MM.1S (cell line): ENCODE data around the gene CES4A.

ENCODE experiments used
- DNase-seq: peaks from one replicate; pipeline ENCODE4 v3.0.0-alpha.2; 2015
- H2AFZ ChIP-seq: fragments of 300-600 bp; sonication (generic); 2 replicates; pipeline ENCODE4 v1.6.0; 2016; ENCODE audit warnings: antibody characterized with exemption, low read length
- H3F3A ChIP-seq: fragments of 300-600 bp; sonication (generic); 2 replicates; pipeline ENCODE4 v1.6.1; 2016; ENCODE audit warnings: mild to moderate bottlenecking, antibody characterized with exemption, low read length, moderate library complexity, mixed read lengths; ENCODE audit not compliant: insufficient read depth
- H3K27ac ChIP-seq: fragments of 300-600 bp; sonication (generic); 2 replicates; pipeline ENCODE4 v1.5.1; 2016; ENCODE audit warnings: mild to moderate bottlenecking, low read length
- H3K27me3 ChIP-seq: fragments of 300-600 bp; sonication (generic); replicated peaks from 2 replicates; pipeline ENCODE4 v1.6.0; 2016; ENCODE audit warnings: low read length; ENCODE audit not compliant: insufficient read depth
- H3K36me3 ChIP-seq: fragments of 300-600 bp; sonication (generic); replicated peaks from 2 replicates; pipeline ENCODE4 v1.6.1; 2016; ENCODE audit warnings: mild to moderate bottlenecking, low read length, mixed read lengths; ENCODE audit not compliant: insufficient read depth
- H3K4me1 ChIP-seq: fragments of 300-600 bp; sonication (generic); 2 replicates; pipeline ENCODE4 v1.6.1; 2016; ENCODE audit warnings: low read length, mixed read lengths
- H3K4me2 ChIP-seq: fragments of 300-600 bp; sonication (generic); 2 replicates; pipeline ENCODE4 v1.6.0; 2016; ENCODE audit warnings: low read depth, low read length
- H3K4me3 ChIP-seq: fragments of 300-600 bp; sonication (generic); 2 replicates; pipeline ENCODE4 v1.5.1; 2016; ENCODE audit warnings: low read length, mixed read lengths
- H3K79me2 ChIP-seq: fragments of 300-600 bp; sonication (generic); 2 replicates; pipeline ENCODE4 v1.6.1; 2016; ENCODE audit warnings: mixed run types, low read length, mixed read lengths
- H3K9ac ChIP-seq: fragments of 300-600 bp; sonication (generic); 2 replicates; pipeline ENCODE4 v1.6.1; 2016; ENCODE audit warnings: low read length, mixed read lengths
- H3K9me2 ChIP-seq: fragments of 300-600 bp; sonication (generic); replicated peaks from 2 replicates; pipeline ENCODE4 v1.6.1; 2016; ENCODE audit warnings: mild to moderate bottlenecking, low read length, mixed read lengths; ENCODE audit not compliant: insufficient read depth
- H3K9me3 ChIP-seq: fragments of 300-600 bp; sonication (generic); replicated peaks from 2 replicates; pipeline ENCODE4 v1.6.1; 2016; ENCODE audit warnings: mild to moderate bottlenecking, low read length, mixed read lengths; ENCODE audit not compliant: insufficient read depth
- H4K20me1 ChIP-seq: fragments of 300-600 bp; sonication (generic); 2 replicates; pipeline ENCODE4 v1.6.1; 2016; ENCODE audit warnings: mild to moderate bottlenecking, low read length, moderate library complexity, mixed read lengths; ENCODE audit not compliant: insufficient read depth
- CTCF ChIP-seq: fragments of 300-600 bp; sonication (generic); IDR thresholded peaks from 2 replicates; pipeline ENCODE4 v1.5.1; 2016; ENCODE audit warnings: antibody characterized with exemption, low read length, mixed read lengths
- EZH2 ChIP-seq: fragments of 300-600 bp; sonication (generic); optimal IDR thresholded peaks from 2 replicates; pipeline ENCODE3; 2017; ENCODE audit warnings: low read depth, mild to moderate bottlenecking, antibody characterized with exemption, low read length, mixed read lengths
- EZH2phosphoT487 ChIP-seq: fragments of 300-600 bp; sonication (generic); IDR thresholded peaks from 2 replicates; pipeline ENCODE4 v1.6.1; 2018; ENCODE audit warnings: antibody characterized with exemption, low read length

Gene CES4A

GRCh38 chr16:66983033-66983432 lies 5.4 kb upstream of the CES4A start:
- Histone ChIP-seq H4K20me1 (no peaks in the 10 kb centered on the region), H3K4me1 (no peaks in the 10 kb centered on the region), H3F3A (no peaks in the 10 kb centered on the region), H2AFZ (no peak overlapping the region), H3K9ac (no peak overlapping the region), H3K36me3 (no peaks in the 10 kb centered on the region), H3K9me3 (no peaks in the 10 kb centered on the region), H3K79me2 (no peaks in the 10 kb centered on the region), H3K27ac (no peak overlapping the region), H3K9me2 (no peaks in the 10 kb centered on the region), H3K27me3 (no peaks in the 10 kb centered on the region), H3K4me3 (no peak overlapping the region), H3K4me2 (no peak overlapping the region)
- no peak for TF ChIP-seq EZH2
- no peak for TF ChIP-seq EZH2phosphoT487
- no peak for TF ChIP-seq CTCF
- no peak for DNase-seq

GRCh38 chr16:66984892-66985311 lies 3.5 kb upstream of the CES4A start:
- Histone ChIP-seq H4K20me1 (no peaks in the 10 kb centered on the region), H3F3A (no peaks in the 10 kb centered on the region), H3K27ac (no peak overlapping the region), H3K36me3 (no peaks in the 10 kb centered on the region), H3K4me3 (no peak overlapping the region), H2AFZ (no peak overlapping the region), H3K9me3 (no peaks in the 10 kb centered on the region), H3K4me2 (no peak overlapping the region), H3K9ac (no peak overlapping the region), H3K9me2 (no peaks in the 10 kb centered on the region), H3K4me1 (no peaks in the 10 kb centered on the region), H3K79me2 (no peaks in the 10 kb centered on the region), H3K27me3 (no peaks in the 10 kb centered on the region)
- no peak for DNase-seq
- no peak for TF ChIP-seq EZH2
- no peak for TF ChIP-seq EZH2phosphoT487
- TF ChIP-seq CTCF = no peak

GRCh38 chr16:66986559-66986958 lies 1.8 kb upstream of the CES4A start:
- H3K36me3 ChIP-seq = no peaks in the 10 kb centered on the region
- H3K27ac ChIP-seq = no peak overlapping the region
- H3K27me3 ChIP-seq = no peaks in the 10 kb centered on the region
- no peak overlapping the region for H3K4me3 ChIP-seq
- no peaks in the 10 kb centered on the region for H4K20me1 ChIP-seq
- H3K79me2 ChIP-seq = no peaks in the 10 kb centered on the region
- H3F3A ChIP-seq = no peaks in the 10 kb centered on the region
- no peaks in the 10 kb centered on the region for H3K4me1 ChIP-seq
- no peak overlapping the region for H2AFZ ChIP-seq
- H3K9me2 ChIP-seq = no peaks in the 10 kb centered on the region
- DNase-seq = no peak
- no peaks in the 10 kb centered on the region for H3K9me3 ChIP-seq
- H3K9ac ChIP-seq = no peak overlapping the region
- TF ChIP-seq CTCF = no peak
- no peak for TF ChIP-seq EZH2
- TF ChIP-seq EZH2phosphoT487 = no peak
- no peak overlapping the region for H3K4me2 ChIP-seq
